PC-3 (cell line): ENCODE measurements around the gene LRRC8E. TPM values are rescaled to one million over a fixed set of nuclear protein-coding genes. Genes with fewer than 3 reads are reported as not detected.
A peak's percentile ranks its signal among the peaks of the same experiment; 100 is the strongest.

Source experiments
- ATAC-seq: fragments of 200-7000 bp; cut with Tn5 transposase; 2 replicates; pipeline ENCODE4 v1.9.1; 2020; ENCODE audit warnings: mild to moderate bottlenecking, moderate library complexity
- BruUV-seq: library from RNA; stranded (reverse); fragments of 400-500 nt; replicated peaks from 2 replicates; lab custom pipeline; 2021; lab: Mats Ljungman, UMichigan
- CTCF ChIA-PET: fragments of 300-600 bp; sonication (Branson Sonifier 250); formaldehyde crosslinking; loops from one replicate; lab custom pipeline; 2022; ENCODE audit warnings: antibody characterized with exemption; lab: Charles Lee
- POLR2A ChIA-PET: fragments of 300-600 bp; sonication (Branson Sonifier 250); formaldehyde crosslinking; loops from one replicate; lab custom pipeline; 2022; ENCODE audit warnings: antibody characterized with exemption; ENCODE audit not compliant: unreplicated experiment; lab: Charles Lee
- DNase-seq: peaks from one replicate; pipeline ENCODE4 v3.0.0-alpha.2; 2015
- H2AFZ ChIP-seq: fragments of 300-600 bp; sonication (generic); 2 replicates; pipeline ENCODE4 v1.6.0; 2016; ENCODE audit warnings: antibody characterized with exemption, low read length
- H3F3A ChIP-seq: fragments of 300-600 bp; sonication (generic); one replicate; pipeline ENCODE4 v1.6.0; 2017; ENCODE audit warnings: antibody characterized with exemption, low read length, control low read depth, mild to moderate bottlenecking; ENCODE audit not compliant: unreplicated experiment
- H3K27ac ChIP-seq: fragments of 300-600 bp; sonication (generic); 2 replicates; pipeline ENCODE4 v1.5.1; 2016; ENCODE audit warnings: mild to moderate bottlenecking, low read length
- H3K27me3 ChIP-seq: fragments of 300-600 bp; sonication (generic); 2 replicates; pipeline ENCODE4 v1.6.1; 2016; ENCODE audit warnings: low read length, mixed read lengths
- H3K36me3 ChIP-seq: fragments of 300-600 bp; sonication (generic); 2 replicates; pipeline ENCODE4 v1.6.1; 2016; ENCODE audit warnings: low read depth, mixed run types, low read length, mixed read lengths
- H3K4me1 ChIP-seq: fragments of 300-600 bp; sonication (generic); 2 replicates; pipeline ENCODE4 v1.5.1; 2016; ENCODE audit warnings: low read length; ENCODE audit not compliant: insufficient read depth
- H3K4me2 ChIP-seq: fragments of 300-600 bp; sonication (generic); 2 replicates; pipeline ENCODE4 v1.6.0; 2016; ENCODE audit warnings: low read length
- H3K4me3 ChIP-seq: fragments of 300-600 bp; sonication (generic); 2 replicates; pipeline ENCODE4 v1.5.1; 2016; ENCODE audit warnings: mild to moderate bottlenecking, low read length, mixed read lengths
- H3K79me2 ChIP-seq: fragments of 300-600 bp; sonication (generic); 2 replicates; pipeline ENCODE4 v1.6.1; 2017; ENCODE audit warnings: low read length, mixed read lengths
- H3K9ac ChIP-seq: fragments of 300-600 bp; sonication (generic); 2 replicates; pipeline ENCODE4 v1.6.0; 2016; ENCODE audit warnings: mild to moderate bottlenecking, low read length
- H3K9me2 ChIP-seq: fragments of 300-600 bp; sonication (generic); replicated peaks from 2 replicates; pipeline ENCODE4 v1.6.1; 2016; ENCODE audit warnings: mixed run types, low read length, mixed read lengths
- H3K9me3 ChIP-seq: fragments of 300-600 bp; sonication (generic); 2 replicates; pipeline ENCODE4 v1.6.1; 2016; ENCODE audit warnings: low read length, mixed read lengths
- H4K20me1 ChIP-seq: fragments of 300-600 bp; sonication (generic); 2 replicates; pipeline ENCODE4 v1.6.1; 2016; ENCODE audit warnings: low read length, mixed read lengths
- EZH2 ChIP-seq: fragments of 300-600 bp; sonication (generic); IDR thresholded peaks from one replicate; pipeline ENCODE4 v1.6.1; 2017; ENCODE audit warnings: antibody characterized with exemption, mild to moderate bottlenecking, low read length; ENCODE audit not compliant: unreplicated experiment
- EZH2phosphoT487 ChIP-seq: fragments of 300-600 bp; sonication (generic); IDR thresholded peaks from 2 replicates; pipeline ENCODE4 v1.6.1; 2018; ENCODE audit warnings: mild to moderate bottlenecking, antibody characterized with exemption, low read length, borderline replicate concordance
- intact Hi-C: fragments of 100-400 bp; cut with micrococcal nuclease; formaldehyde crosslinking; loops from 2 replicates; pipeline ENCODE4 v1.9.0; 2023
- total RNA-seq: library from RNA; depleted of rRNA; stranded (reverse); fragments of >200 nt; gene quantifications from 2 replicates; pipeline ENCODE4 v1.2.3, GENCODE V29; 2014
- TF ChIP-seq, protein P1 (sequence below): fragments of 300-600 bp; sonication (generic); conservative IDR thresholded peaks from 2 replicates; pipeline ENCODE4 v1.5.1; 2017; ENCODE audit warnings: antibody characterized with exemption, low read depth, mild to moderate bottlenecking, low read length

LRRC8E gene
- total RNA-seq, 1 experiment from 2014 or later = 30.8 TPM

DNA sequence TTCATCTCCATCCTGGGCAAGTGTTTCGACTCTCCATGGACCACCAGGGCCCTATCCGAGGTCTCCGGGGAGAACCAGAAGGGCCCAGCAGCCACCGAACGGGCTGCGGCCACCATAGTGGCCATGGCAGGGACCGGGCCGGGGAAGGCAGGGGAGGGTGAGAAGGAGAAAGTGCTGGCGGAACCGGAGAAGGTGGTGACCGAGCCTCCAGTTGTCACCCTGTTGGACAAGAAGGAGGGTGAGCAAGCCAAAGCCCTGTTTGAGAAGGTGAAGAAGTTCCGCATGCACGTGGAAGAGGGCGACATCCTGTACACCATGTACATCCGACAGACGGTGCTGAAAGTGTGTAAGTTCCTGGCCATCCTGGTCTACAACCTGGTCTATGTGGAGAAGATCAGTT lies 10.7 kb downstream of the LRRC8E start:
- Histone ChIP-seq H3K79me2 (peaks cover 11% of the 10 kb centered on the region), H3K4me1 (peaks cover 24% of the 10 kb centered on the region), H3K36me3 (peaks cover 15% of the 10 kb centered on the region), H3F3A (peaks cover 11% of the 10 kb centered on the region), H3K9ac (no peak overlapping the region), H3K4me3 (no peak overlapping the region), H3K9me2 (no peaks in the 10 kb centered on the region), H3K27ac (no peak overlapping the region), H2AFZ (no peak overlapping the region), H4K20me1 (no peaks in the 10 kb centered on the region), H3K9me3 (no peaks in the 10 kb centered on the region), H3K27me3 (no peaks in the 10 kb centered on the region), H3K4me2 (no peak overlapping the region)
- POLR2A ChIA-PET = interaction anchor here (0.5 kb wide), 1 partner anchor 18 kb away, joined by 3 read pairs; no protein-coding TSS in a partner anchor
- BruUV-seq = TSS peak; percentile 5
- CTCF ChIA-PET = no interaction called here
- TF ChIP-seq EZH2 (no peak), EZH2phosphoT487 (no peak)
- TF ChIP-seq, protein P1, sequence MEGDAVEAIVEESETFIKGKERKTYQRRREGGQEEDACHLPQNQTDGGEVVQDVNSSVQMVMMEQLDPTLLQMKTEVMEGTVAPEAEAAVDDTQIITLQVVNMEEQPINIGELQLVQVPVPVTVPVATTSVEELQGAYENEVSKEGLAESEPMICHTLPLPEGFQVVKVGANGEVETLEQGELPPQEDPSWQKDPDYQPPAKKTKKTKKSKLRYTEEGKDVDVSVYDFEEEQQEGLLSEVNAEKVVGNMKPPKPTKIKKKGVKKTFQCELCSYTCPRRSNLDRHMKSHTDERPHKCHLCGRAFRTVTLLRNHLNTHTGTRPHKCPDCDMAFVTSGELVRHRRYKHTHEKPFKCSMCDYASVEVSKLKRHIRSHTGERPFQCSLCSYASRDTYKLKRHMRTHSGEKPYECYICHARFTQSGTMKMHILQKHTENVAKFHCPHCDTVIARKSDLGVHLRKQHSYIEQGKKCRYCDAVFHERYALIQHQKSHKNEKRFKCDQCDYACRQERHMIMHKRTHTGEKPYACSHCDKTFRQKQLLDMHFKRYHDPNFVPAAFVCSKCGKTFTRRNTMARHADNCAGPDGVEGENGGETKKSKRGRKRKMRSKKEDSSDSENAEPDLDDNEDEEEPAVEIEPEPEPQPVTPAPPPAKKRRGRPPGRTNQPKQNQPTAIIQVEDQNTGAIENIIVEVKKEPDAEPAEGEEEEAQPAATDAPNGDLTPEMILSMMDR = no peak
- no peak for ATAC-seq
- intact Hi-C loops = no loop called here
- no peak for DNase-seq

DNA sequence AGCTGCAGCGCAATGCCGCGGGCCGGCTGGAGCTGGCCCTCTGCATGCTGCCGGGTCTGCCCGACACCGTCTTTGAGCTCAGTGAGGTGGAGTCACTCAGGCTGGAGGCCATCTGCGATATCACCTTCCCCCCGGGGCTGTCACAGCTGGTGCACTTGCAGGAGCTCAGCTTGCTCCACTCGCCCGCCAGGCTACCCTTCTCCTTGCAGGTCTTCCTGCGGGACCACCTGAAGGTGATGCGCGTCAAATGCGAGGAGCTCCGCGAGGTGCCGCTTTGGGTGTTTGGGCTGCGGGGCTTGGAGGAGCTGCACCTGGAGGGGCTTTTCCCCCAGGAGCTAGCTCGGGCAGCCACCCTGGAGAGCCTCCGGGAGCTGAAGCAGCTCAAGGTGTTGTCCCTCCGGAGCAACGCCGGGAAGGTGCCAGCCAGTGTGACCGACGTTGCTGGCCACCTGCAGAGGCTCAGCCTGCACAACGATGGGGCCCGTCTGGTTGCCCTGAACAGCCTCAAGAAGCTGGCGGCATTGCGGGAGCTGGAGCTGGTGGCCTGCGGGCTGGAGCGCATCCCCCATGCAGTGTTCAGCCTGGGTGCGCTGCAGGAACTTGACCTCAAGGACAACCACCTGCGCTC lies 11.6 kb downstream of the LRRC8E start:
- intact Hi-C loops = loop anchor here (5.0 kb wide), 1 partner anchor 627 kb away; no protein-coding TSS in a partner anchor
- H3K4me1 ChIP-seq = peaks cover 19% of the 10 kb centered on the region

More for the DNA sequence above, 11.6 kb downstream of the LRRC8E start:
- BruUV-seq = no TSS peak
- Histone ChIP-seq H3K9me3 (no peaks in the 10 kb centered on the region), H3K4me2 (no peak overlapping the region), H2AFZ (no peak overlapping the region), H3K9ac (no peak overlapping the region), H3F3A (peaks cover 11% of the 10 kb centered on the region), H3K4me3 (no peak overlapping the region), H3K9me2 (no peaks in the 10 kb centered on the region), H3K27me3 (no peaks in the 10 kb centered on the region), H3K79me2 (peaks cover 18% of the 10 kb centered on the region), H3K36me3 (peaks cover 15% of the 10 kb centered on the region), H4K20me1 (no peaks in the 10 kb centered on the region), H3K27ac (no peak overlapping the region)
- no peak for ATAC-seq
- DNase-seq = no peak
- ChIA-PET CTCF (interaction anchor here (0.6 kb wide), 1 partner anchor 100 kb away, joined by 7 read pairs; no protein-coding TSS in a partner anchor), POLR2A (no interaction called here)
- TF ChIP-seq, protein P1 = no peak
- no peak for TF ChIP-seq EZH2phosphoT487
- TF ChIP-seq EZH2 = no peak
